Activated T-cell treated with anti-CD3 and anti-CD28 coated beads, Interleukin-2, amount 50 U/mL, for 24 hours (primary cell): ENCODE results near the gene MAPK12.
A peak's percentile ranks its signal among the peaks of the same experiment; 100 is the strongest.

Experiments used
- DNase-seq: peaks from one replicate; pipeline ENCODE4 v3.0.0-alpha.2; 2020
- H3K27ac Mint-ChIP-seq: 2 replicates; pipeline ENCODE4 v1.8.0; 2020; ENCODE audit warnings: mild to moderate bottlenecking, mixed read lengths
- H3K27me3 Mint-ChIP-seq: 2 replicates; pipeline ENCODE4 v1.8.0; 2020; ENCODE audit warnings: mixed read lengths
- H3K36me3 Mint-ChIP-seq: 2 replicates; pipeline ENCODE4 v1.8.0; 2020; ENCODE audit warnings: low read depth, mixed read lengths
- H3K4me1 Mint-ChIP-seq: 2 replicates; pipeline ENCODE4 v1.8.0; 2020; ENCODE audit warnings: low read depth, mixed read lengths
- H3K4me3 Mint-ChIP-seq: 2 replicates; pipeline ENCODE4 v1.8.0; 2020; ENCODE audit warnings: mild to moderate bottlenecking, moderate library complexity, mixed read lengths
- H3K9me3 Mint-ChIP-seq: 2 replicates; pipeline ENCODE4 v1.8.0; 2020; ENCODE audit warnings: mixed read lengths

MAPK12 gene

DNA sequence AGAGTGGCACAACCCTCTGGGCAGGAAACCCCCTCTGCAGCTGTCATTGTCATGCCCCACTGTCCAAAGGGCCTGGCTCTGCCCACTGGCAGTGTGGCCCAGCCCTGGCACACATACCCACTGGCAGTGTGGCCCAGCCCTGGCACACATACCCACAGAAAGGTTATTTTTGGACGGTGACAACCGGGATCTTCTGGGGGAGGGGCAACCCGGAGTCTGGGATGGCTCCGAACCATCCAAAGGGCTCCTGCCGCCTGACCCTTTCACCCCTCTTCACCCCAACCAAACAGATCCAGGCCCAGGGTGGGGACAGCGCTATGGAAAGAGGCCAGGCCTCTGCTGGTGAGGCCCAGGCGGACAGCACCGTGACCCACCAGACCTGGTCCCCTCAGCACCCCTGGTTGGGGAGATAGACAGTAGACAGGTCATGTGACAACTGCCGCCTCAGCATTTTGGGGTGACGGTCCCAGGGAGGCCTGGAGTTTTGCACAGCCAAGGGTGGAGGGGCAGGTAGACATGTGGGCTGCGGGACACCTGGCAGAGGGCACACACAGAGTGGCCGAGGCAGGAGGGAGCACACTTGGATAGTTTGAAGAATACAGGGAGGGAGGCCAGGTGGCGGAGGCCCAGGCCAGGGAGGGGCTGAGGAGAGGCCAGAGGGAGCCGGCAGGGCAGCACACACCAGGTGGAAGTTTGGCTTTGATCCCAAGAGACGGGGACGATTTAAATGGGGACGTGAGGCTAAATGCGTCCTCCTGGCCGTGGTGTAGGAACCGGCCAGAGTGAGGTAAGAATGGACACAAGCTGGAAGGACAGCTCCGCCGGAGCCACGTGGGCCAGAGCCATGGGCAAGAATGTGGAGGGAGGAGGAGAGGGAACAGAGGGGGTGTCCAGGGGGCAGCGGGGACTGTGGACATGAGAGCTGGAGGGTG is 2.9 kb downstream of the MAPK12 start:
- Mint-ChIP-seq H3K4me1 (peaks cover 8% of the 10 kb centered on the region), H3K36me3 (no peaks in the 10 kb centered on the region), H3K27ac (no peak overlapping the region), H3K27me3 (peaks cover 45% of the 10 kb centered on the region), H3K4me3 (no peak overlapping the region), H3K9me3 (no peaks in the 10 kb centered on the region)
- no peak for DNase-seq

DNA sequence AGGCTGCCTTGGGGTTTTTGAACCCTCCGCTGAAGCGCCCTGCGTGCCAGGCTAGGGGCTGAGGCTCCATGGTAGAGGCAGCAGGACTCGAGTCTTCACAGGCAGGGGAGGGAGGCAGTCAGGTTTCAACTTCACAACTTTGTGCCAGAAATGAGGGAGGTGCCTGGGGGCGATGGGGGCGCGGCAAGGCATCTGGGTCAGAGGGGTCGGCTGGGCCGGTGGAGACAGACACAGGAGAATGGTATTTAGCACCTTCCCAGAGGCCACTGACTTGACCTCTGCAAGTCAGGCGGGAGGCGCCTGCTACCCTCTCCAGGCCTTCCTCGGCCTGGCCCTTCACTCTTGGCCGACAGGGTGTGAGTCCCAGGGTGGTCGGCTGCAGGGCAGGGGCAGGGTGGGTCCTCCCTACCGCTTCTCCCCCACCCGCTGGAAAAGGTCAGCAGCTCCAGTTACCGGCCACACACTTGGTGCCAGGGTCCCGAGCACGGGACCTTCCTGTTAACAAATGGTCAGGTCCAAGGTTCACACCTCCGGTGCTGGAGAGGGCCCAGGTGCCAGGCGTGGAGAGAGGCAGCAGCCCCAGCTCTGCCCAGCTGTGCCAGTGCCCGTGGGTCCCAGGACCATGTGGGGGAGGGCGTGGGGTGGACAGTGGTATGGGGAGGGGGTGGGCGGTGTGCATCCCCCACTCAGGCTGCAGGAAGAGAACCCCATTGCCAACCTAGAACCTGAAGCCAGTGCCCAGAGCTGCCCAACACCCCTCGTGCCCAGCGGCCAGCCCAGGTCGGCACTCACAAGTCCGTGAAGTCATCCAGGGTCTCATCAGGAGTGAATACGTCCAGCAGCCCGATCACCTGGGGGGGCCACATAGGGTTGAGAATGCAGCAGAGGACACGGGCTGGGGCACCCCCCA is 3.8 kb downstream of the MAPK12 start:
- H3K27ac Mint-ChIP-seq: no peak overlapping the region

DNA sequence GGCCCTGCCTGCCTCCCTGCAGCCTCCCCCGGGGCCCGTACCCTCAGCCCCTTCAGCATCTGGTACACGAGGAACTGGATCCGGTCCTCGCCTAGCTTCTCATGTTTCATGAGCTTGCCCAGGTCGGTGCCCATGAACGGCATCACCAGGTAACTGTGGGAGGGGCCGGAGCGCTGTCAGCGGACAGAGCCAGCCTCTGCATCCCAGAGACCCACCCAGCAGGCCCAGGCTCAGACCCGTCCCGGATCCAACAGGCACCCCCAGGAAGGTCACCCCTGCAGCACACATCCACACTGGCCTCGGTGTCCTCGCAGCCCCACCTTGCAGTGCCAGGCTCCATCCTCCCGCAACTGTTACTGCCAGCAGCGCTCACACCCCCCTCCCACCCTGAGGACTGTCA is 4.4 kb downstream of the MAPK12 start:
- no peak for DNase-seq
- H3K36me3 Mint-ChIP-seq: no peaks in the 10 kb centered on the region
- peaks cover 29% of the 10 kb centered on the region for H3K27me3 Mint-ChIP-seq
- no peaks in the 10 kb centered on the region for H3K9me3 Mint-ChIP-seq
- H3K4me3 Mint-ChIP-seq: no peak overlapping the region
- H3K27ac Mint-ChIP-seq: no peak overlapping the region
- peaks cover 2% of the 10 kb centered on the region for H3K4me1 Mint-ChIP-seq

More for the DNA sequence above, 3.8 kb downstream of the MAPK12 start:
- Mint-ChIP-seq H3K27me3 (peaks cover 35% of the 10 kb centered on the region), H3K4me1 (peaks cover 8% of the 10 kb centered on the region), H3K9me3 (no peaks in the 10 kb centered on the region), H3K36me3 (no peaks in the 10 kb centered on the region), H3K4me3 (no peak overlapping the region)
- DNase-seq: no peak

DNA sequence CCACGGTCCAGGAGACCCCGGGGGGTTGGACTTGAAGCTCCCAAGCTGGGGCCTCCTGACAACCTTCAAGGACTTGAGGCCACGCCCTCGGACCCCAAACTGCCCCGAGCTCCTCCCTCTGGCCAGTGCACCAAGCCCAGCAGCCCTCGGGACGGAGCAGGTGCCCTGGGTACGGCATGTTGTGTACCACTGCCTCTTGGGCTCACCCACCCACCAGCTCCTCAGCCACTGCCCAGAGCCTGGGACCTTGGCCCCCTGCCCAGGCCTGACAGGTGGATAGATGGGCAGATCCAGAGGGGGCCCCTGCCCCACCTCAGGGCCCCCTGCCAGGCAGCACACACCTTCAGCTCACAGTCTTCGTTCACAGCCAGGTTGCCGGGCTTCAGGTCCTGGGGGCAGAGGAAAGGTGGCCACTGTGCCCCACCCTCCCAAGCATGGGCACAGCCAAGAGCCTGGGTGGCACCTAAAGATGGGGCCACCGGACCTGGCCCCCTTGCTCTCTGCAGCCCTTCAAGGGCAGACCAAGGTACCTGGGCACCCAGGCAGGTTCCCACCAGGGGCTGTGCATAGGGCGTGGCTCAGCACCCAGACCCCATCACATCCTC is 5.1 kb downstream of the MAPK12 start:
- peaks cover 26% of the 10 kb centered on the region for H3K27me3 Mint-ChIP-seq
- H3K27ac Mint-ChIP-seq: no peak overlapping the region
- DNase-seq: no peak
- H3K36me3 Mint-ChIP-seq: no peaks in the 10 kb centered on the region
- H3K4me1 Mint-ChIP-seq: no peaks in the 10 kb centered on the region
- H3K9me3 Mint-ChIP-seq: no peaks in the 10 kb centered on the region
- H3K4me3 Mint-ChIP-seq: no peak overlapping the region

DNA sequence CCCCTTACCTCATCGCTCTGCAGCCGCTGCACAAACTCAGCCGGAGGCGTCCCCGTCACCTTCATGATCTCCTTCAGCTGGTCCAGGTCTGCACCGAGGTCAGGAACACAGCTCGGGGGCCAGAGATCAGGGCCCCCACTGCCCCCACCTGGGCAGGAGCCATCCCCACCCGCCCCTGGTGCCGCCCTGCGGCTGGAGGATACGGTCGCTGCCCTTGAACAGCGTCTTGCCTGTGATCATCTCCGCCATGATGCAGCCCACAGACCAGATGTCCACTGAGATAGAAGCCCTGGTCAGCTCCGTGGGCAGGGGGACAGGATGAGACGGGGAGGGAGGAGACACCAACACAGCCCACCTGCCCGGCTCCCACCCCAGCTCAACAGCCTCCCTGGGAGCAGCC is 5.9 kb downstream of the MAPK12 start:
- DNase-seq: no peak
- Mint-ChIP-seq H3K36me3 (peaks cover 2% of the 10 kb centered on the region), H3K4me3 (no peak overlapping the region), H3K9me3 (no peaks in the 10 kb centered on the region), H3K27me3 (peaks cover 25% of the 10 kb centered on the region), H3K4me1 (peaks cover 2% of the 10 kb centered on the region), H3K27ac (no peak overlapping the region)

DNA sequence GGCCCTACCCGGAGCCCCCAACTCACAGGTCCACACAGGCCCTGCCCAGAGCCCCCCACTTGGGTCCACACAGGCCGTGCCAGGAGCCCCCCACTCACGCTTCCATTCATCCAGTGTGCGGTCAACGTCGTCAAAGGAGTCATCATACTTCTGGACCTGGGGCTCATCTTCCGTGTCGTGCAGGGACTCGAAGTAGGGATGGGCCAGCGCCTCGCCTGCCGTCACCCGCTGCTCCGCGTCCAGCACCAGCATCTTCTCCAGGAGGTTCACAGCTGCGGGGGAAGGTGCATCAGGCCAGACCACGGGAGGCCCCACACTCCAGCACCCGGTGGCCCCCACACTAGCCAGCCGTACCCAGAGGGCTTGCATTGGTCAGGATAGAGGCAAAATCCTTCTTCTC is 6.4 kb downstream of the MAPK12 start:
- no peak for DNase-seq

DNA sequence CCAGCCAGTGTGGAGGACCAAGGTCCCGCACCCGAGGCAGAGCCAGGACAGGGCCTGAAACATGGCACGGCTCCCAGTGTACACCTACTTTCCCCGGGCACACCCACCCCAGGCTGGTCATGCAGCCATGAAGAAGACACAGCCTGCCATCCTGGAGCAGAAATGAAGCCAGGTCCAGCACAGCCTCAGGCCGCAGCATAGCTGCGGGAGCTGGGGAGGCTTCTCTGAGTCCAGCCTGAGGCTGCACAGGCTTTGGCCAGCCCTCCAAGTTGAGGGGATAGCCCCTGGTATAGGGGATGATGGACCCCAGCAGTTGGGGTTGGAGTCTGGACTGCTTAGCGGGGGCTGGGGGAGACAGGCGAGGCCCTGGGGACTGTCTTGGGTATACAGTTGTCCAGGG is 7.5 kb downstream of the MAPK12 start:
- H3K9me3 Mint-ChIP-seq: no peaks in the 10 kb centered on the region
- no peak overlapping the region for H3K27ac Mint-ChIP-seq
- H3K4me3 Mint-ChIP-seq: no peak overlapping the region
- peaks cover 10% of the 10 kb centered on the region for H3K27me3 Mint-ChIP-seq
- H3K36me3 Mint-ChIP-seq: peaks cover 4% of the 10 kb centered on the region
- no peak for DNase-seq
- H3K4me1 Mint-ChIP-seq: peaks cover 10% of the 10 kb centered on the region

More for the DNA sequence above, 6.4 kb downstream of the MAPK12 start:
- H3K4me3 Mint-ChIP-seq: no peak overlapping the region
- peaks cover 6% of the 10 kb centered on the region for H3K4me1 Mint-ChIP-seq
- H3K27me3 Mint-ChIP-seq: peaks cover 20% of the 10 kb centered on the region
- no peaks in the 10 kb centered on the region for H3K9me3 Mint-ChIP-seq
- peaks cover 4% of the 10 kb centered on the region for H3K36me3 Mint-ChIP-seq
- no peak overlapping the region for H3K27ac Mint-ChIP-seq

DNA sequence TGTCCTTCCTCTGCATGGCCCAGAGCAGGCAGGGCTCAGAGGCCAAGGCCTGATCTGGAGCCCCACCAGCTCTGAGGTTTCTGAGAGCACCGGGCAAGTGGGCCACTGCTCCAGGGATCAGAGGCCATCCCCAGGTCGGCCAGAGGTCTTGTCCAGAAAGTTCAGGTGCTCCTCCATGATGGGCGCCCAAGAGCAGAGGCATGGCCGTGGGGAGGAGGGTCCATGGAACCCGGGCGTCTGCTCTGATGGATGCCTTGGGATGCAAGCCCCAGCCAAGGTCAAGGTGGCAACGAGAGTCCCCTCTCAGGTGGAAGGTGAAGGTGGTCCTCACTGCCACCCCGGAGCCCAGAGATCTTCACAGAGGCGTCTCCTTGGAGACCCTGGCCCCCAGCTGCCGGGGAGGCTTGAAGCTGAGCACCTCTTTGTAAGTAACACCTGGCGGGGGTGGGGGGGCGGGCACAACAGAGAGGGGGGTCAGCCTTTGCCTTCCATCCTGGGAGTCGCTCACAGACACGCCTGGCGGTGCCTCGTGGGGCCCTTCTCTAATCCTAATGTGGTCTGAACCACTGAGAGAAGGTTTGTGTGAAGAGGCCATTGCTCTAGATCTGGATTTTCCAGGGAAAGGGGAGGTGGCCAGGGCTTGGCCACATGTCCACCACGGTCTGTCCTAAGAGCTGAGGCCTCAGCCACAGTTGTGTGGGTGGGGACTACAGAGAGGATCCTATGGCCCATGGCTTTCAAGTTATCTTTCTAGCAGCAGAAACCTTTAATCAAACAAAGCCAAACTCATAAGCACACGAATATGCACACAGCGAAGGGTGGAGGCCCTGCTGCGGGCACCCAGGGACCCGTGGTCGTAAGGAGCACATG is 8.2 kb downstream of the MAPK12 start:
- Mint-ChIP-seq H3K27ac (no peak overlapping the region), H3K4me1 (peaks cover 10% of the 10 kb centered on the region), H3K4me3 (no peak overlapping the region), H3K36me3 (peaks cover 4% of the 10 kb centered on the region), H3K9me3 (no peaks in the 10 kb centered on the region), H3K27me3 (peaks cover 3% of the 10 kb centered on the region)
- no peak for DNase-seq

DNA sequence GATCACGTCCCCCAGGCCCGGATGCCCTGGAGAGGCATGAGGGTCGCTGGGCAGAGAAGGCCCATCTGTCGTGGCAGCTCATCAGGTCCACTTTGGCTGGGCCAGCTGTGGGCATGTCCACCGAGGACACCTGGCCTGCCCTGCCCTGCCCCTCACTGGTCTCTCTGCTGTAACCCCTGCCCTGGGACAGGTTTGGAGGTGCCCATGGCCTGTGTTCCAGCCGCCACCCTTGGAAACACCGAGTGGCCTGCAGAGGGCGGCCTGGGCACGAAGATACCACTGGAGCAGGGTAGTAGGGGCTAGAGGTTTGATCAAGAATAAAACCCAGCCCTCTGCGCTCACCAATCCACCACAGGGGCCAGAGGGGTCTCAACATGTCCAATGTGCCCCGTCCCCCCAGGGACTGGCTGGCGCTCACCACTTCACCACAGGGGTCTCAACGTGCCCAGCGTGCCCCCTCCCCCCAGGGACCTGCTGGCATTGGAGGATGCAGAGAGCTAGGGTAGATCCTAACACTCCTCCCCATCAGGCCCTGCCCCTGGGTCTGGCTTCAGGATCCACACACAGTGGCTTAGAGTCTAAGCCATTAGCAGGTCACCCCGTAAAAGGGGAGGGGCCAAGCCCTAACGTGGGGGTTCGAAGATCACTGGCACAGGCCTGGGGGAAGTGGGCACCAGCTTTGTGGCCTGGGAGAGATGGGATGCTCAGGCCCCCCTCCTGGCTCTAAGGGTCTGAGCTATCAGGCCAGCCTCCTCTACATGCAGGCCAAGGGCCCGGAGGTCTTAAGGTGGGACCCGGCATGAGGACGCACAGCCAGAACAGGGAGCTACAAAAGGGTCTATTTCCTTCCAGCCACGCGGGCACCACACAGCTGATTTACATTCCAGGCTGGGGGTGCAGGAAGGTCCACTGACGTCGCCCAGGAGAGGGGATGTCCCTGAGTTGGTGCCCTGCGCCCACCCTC is 9.1 kb downstream of the MAPK12 start:
- H3K36me3 Mint-ChIP-seq: peaks cover 13% of the 10 kb centered on the region
- H3K4me3 Mint-ChIP-seq: peak overlapping the region; percentile 85
- peaks cover 17% of the 10 kb centered on the region for H3K4me1 Mint-ChIP-seq
- H3K9me3 Mint-ChIP-seq: no peaks in the 10 kb centered on the region
- no peaks in the 10 kb centered on the region for H3K27me3 Mint-ChIP-seq
- peak; percentile 82 for DNase-seq
- no peak overlapping the region for H3K27ac Mint-ChIP-seq

DNA sequence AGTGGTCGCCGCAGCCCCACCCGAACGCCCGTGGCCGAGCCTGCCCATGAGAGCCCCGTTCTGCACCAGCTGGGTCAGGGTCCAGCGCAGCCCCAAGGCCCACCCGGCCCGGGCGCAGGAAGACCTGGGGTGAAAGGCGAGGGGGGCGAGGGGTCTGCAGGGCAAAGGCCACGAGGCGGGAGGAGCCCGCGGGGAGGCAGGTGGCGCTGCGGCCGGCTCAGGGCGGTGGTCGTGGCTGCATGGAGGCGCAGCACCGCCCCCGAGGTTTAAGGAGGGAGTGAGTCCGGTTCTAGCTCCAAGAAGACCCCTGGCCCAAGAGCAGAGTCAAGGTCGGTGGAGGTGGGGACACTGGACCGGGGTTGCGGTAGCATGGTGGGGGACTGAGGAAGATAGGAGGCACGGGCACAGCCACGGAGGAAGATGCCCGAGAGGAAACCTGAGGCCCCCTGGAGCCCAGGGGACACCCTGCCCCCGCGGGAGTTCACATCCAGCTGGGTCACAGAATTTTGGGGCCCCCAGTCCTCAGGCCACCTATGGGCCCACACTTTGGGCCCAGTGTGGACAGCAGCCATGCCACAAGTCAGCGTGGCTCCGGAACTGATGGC is 9.9 kb downstream of the MAPK12 start:
- no peak overlapping the region for H3K27ac Mint-ChIP-seq
- H3K36me3 Mint-ChIP-seq: peaks cover 20% of the 10 kb centered on the region
- H3K27me3 Mint-ChIP-seq: no peaks in the 10 kb centered on the region
- H3K4me3 Mint-ChIP-seq: peak overlapping the region; percentile 85
- peak; percentile 55 for DNase-seq
- no peaks in the 10 kb centered on the region for H3K9me3 Mint-ChIP-seq
- H3K4me1 Mint-ChIP-seq: peaks cover 20% of the 10 kb centered on the region

DNA sequence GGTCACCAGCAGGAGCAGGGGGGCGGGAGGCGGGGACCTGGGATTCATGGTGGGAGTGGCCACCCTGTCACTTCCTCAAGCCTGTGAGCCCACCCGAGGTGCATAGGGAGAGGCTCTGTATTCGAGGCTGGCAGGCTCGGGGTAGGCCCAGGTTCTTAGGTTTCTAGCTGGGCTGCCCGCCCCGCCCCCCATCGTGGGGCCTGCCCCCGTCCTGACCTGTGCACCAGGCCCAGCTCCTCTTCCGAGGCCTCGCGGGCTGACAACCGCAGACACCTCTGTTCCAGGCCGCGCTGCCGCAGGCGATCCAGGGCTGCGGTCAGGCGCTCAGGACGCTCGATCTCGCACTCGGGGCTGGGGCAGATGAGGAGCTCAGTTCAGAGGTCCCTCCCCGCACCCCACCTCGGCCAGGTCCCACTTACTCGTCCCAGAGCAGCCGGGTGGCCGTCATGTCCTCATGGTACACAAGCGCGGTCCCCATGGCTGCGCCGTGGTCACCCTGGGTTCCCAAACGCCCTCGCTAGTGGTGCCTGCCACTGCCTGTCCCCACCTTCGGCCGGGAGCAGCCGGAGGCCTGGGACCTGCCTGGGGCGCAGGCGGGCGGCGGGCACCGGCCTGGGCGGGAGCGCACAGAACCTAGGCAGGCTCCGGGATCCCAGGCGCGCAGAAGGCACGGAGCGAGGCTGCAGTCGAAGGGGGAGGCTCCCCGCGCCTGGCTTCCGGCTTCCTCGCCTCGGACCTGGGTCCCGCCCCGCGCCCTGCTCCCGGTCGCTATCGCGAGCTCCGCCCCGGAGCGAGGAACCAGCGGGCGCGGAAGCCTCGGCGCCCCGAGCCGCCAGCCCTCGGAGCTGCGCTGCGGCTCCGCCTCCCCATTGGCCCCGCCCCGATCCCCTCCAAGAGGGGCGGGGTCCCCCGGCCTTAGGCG is 10.7 kb downstream of the MAPK12 start, which contains the start of gene HDAC10:
HDAC10 (minus strand) TSS at position 711 of the 922 bp plus-strand sequence; CDS start at position 478, 233 bp downstream.
- peak within 1 kb of the TSS; percentile 77 for H3K27ac Mint-ChIP-seq

DNA sequence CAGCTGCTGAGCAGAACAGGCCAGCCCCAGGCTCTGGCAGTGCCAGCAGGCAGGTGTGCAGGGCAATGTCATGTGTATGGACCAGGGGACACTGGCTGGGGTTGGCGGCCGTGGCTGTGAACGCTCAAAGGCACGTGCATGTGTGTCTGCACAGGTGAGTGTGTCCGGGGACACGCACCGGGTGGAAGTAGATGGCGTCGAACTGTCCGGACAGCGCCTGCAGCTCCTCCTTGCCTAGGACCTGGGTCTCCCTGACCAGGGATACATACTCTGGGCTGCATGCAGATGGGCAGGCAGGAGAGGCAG is 11.3 kb downstream of the MAPK12 start:
- Mint-ChIP-seq H3K4me3 (peak overlapping the region; percentile 85), H3K9me3 (no peaks in the 10 kb centered on the region), H3K27ac (peak overlapping the region; percentile 71), H3K27me3 (no peaks in the 10 kb centered on the region), H3K4me1 (peaks cover 25% of the 10 kb centered on the region), H3K36me3 (peaks cover 32% of the 10 kb centered on the region)
- DNase-seq: no peak

More for the DNA sequence above, 10.7 kb downstream of the MAPK12 start, which contains the start of gene HDAC10:
- Mint-ChIP-seq H3K4me1 (peaks cover 25% of the 10 kb centered on the region), H3K4me3 (peak within 1 kb of the TSS; percentile 85), H3K27me3 (no peaks in the 10 kb centered on the region), H3K9me3 (no peaks in the 10 kb centered on the region), H3K36me3 (peaks cover 27% of the 10 kb centered on the region)
- DNase-seq: peak; percentile 88
